Measurements from ENCODE around the gene CCDC171. TPM values are rescaled to one million over a fixed set of nuclear protein-coding genes. Genes with fewer than 3 reads are reported as not detected.
A peak's percentile ranks its signal among the peaks of the same experiment; 100 is the strongest.
"Not testable (repeated sequence)": the region's sequence is repeated elsewhere in the genome, so short reads cannot be mapped to it uniquely, and the experiment has no call there.

CCDC171 gene
- polyA plus RNA-seq, 4 donors: 0.27 to 2.1 (median 0.92) TPM

GRCh38 chr9:15578714-15579113, 25.9 kb downstream of the CCDC171 start:
- Histone ChIP-seq H3K27me3 (ENCODE audit: control insufficient read depth in 3 of 3, insufficient read depth in 3 of 3, low read length in 3 of 3) (no peaks in the 10 kb centered on the region), H3K4me1 (ENCODE audit: control insufficient read depth in 3 of 3, insufficient read depth in 2 of 3, low read depth in 1 of 3, low read length in 2 of 3) (no peaks in the 10 kb centered on the region), H3K36me3 (ENCODE audit: control insufficient read depth in 3 of 3, insufficient read depth in 2 of 3, low read depth in 1 of 3, low read length in 3 of 3) (peaks cover 0 to 2% (median 0%) of the 10 kb centered on the region in 3 donors), H3K9me3 (ENCODE audit: control insufficient read depth in 2 of 2, insufficient read depth in 1 of 2, low read depth in 1 of 2, low read length in 1 of 2) (no peaks in the 10 kb centered on the region), H3K27ac (ENCODE audit: low read depth in 1 of 3, low read length in 2 of 3) (no peak overlapping the region), H3K4me3 (ENCODE audit: low read depth in 1 of 3, low read length in 3 of 3) (no peak overlapping the region)
- WGBS, 3 donors: 87 to 94% (median 94%) methylated on average over 6 of the region's 6 CpGs
- no peak for FAIRE-seq
- no peak for DNase-seq

GRCh38 chr9:15584379-15584778, 31.5 kb downstream of the CCDC171 start:
- DNase-seq: peak in 1 of 2 donors; percentile 13
- H3K36me3 ChIP-seq (ENCODE audit: control insufficient read depth in 3 of 3, insufficient read depth in 2 of 3, low read depth in 1 of 3, low read length in 3 of 3): no peaks in the 10 kb centered on the region
- 86 to 96% (median 89%) methylated on average over 3 of the region's 3 CpGs for WGBS, 3 donors
- no peak overlapping the region for H3K4me3 ChIP-seq (ENCODE audit: low read depth in 1 of 3, low read length in 3 of 3)
- H3K4me1 ChIP-seq (ENCODE audit: control insufficient read depth in 3 of 3, insufficient read depth in 2 of 3, low read depth in 1 of 3, low read length in 2 of 3): no peaks in the 10 kb centered on the region
- H3K27me3 ChIP-seq (ENCODE audit: control insufficient read depth in 3 of 3, insufficient read depth in 3 of 3, low read length in 3 of 3): no peaks in the 10 kb centered on the region
- no peak overlapping the region for H3K27ac ChIP-seq (ENCODE audit: low read depth in 1 of 3, low read length in 2 of 3)
- no peak for FAIRE-seq
- H3K9me3 ChIP-seq (ENCODE audit: control insufficient read depth in 2 of 2, insufficient read depth in 1 of 2, low read depth in 1 of 2, low read length in 1 of 2): no peaks in the 10 kb centered on the region

GRCh38 chr9:15592317-15592716, 39.5 kb downstream of the CCDC171 start:
- Histone ChIP-seq H3K4me1 (ENCODE audit: control insufficient read depth in 3 of 3, insufficient read depth in 2 of 3, low read depth in 1 of 3, low read length in 2 of 3) (no peaks in the 10 kb centered on the region), H3K9me3 (ENCODE audit: control insufficient read depth in 2 of 2, insufficient read depth in 1 of 2, low read depth in 1 of 2, low read length in 1 of 2) (no peaks in the 10 kb centered on the region), H3K27ac (ENCODE audit: low read depth in 1 of 3, low read length in 2 of 3) (no peak overlapping the region), H3K27me3 (ENCODE audit: control insufficient read depth in 3 of 3, insufficient read depth in 3 of 3, low read length in 3 of 3) (no peaks in the 10 kb centered on the region), H3K4me3 (ENCODE audit: low read depth in 1 of 3, low read length in 3 of 3) (no peak overlapping the region), H3K36me3 (ENCODE audit: control insufficient read depth in 3 of 3, insufficient read depth in 2 of 3, low read depth in 1 of 3, low read length in 3 of 3) (no peaks in the 10 kb centered on the region)
- 89 to 93% (median 92%) methylated on average over 3 of the region's 3 CpGs for WGBS, 3 donors
- DNase-seq: no peak
- FAIRE-seq: no peak

- not testable (repeated sequence) for H3K4me3 ChIP-seq (ENCODE audit: low read depth in 1 of 3, low read length in 3 of 3); DNase-seq; FAIRE-seq; H3K9me3 ChIP-seq (ENCODE audit: control insufficient read depth in 2 of 2, insufficient read depth in 1 of 2, low read depth in 1 of 2, low read length in 1 of 2); H3K27me3 ChIP-seq (ENCODE audit: control insufficient read depth in 3 of 3, insufficient read depth in 3 of 3, low read length in 3 of 3); H3K4me1 ChIP-seq (ENCODE audit: control insufficient read depth in 3 of 3, insufficient read depth in 2 of 3, low read depth in 1 of 3, low read length in 2 of 3); H3K36me3 ChIP-seq (ENCODE audit: control insufficient read depth in 3 of 3, insufficient read depth in 2 of 3, low read depth in 1 of 3, low read length in 3 of 3); H3K27ac ChIP-seq (ENCODE audit: low read depth in 1 of 3, low read length in 2 of 3)
- WGBS, 3 donors: 92 to 96% (median 94%) methylated on average over 1 of the region's 1 CpG
Measured at GRCh38 chr9:15592940-15593339, 40.1 kb downstream of the CCDC171 start.

GRCh38 chr9:15600666-15601330, 48.0 kb downstream of the CCDC171 start:
- FAIRE-seq; H3K27me3 ChIP-seq (ENCODE audit: control insufficient read depth in 3 of 3, insufficient read depth in 3 of 3, low read length in 3 of 3); H3K27ac ChIP-seq (ENCODE audit: low read depth in 1 of 3, low read length in 2 of 3); H3K4me1 ChIP-seq (ENCODE audit: control insufficient read depth in 3 of 3, insufficient read depth in 2 of 3, low read depth in 1 of 3, low read length in 2 of 3); H3K4me3 ChIP-seq (ENCODE audit: low read depth in 1 of 3, low read length in 3 of 3); H3K9me3 ChIP-seq (ENCODE audit: control insufficient read depth in 2 of 2, insufficient read depth in 1 of 2, low read depth in 1 of 2, low read length in 1 of 2); H3K36me3 ChIP-seq (ENCODE audit: control insufficient read depth in 3 of 3, insufficient read depth in 2 of 3, low read depth in 1 of 3, low read length in 3 of 3); DNase-seq: not testable (repeated sequence)
- WGBS, 3 donors: 95 to 97% (median 95%) methylated on average over 19 of the region's 19 CpGs

GRCh38 chr9:15606643-15607472, 54.0 kb downstream of the CCDC171 start:
- FAIRE-seq (peak; percentile 79), DNase-seq (peak; percentile 56 to 61)
- WGBS, 3 donors: 32 to 46% (median 39%) methylated on average over 2 of the region's 2 CpGs
- no peaks in the 10 kb centered on the region for H3K27me3 ChIP-seq (ENCODE audit: control insufficient read depth in 3 of 3, insufficient read depth in 3 of 3, low read length in 3 of 3)
- no peaks in the 10 kb centered on the region for H3K4me1 ChIP-seq (ENCODE audit: control insufficient read depth in 3 of 3, insufficient read depth in 2 of 3, low read depth in 1 of 3, low read length in 2 of 3)
- H3K36me3 ChIP-seq (ENCODE audit: control insufficient read depth in 3 of 3, insufficient read depth in 2 of 3, low read depth in 1 of 3, low read length in 3 of 3): no peaks in the 10 kb centered on the region
- H3K4me3 ChIP-seq (ENCODE audit: low read depth in 1 of 3, low read length in 3 of 3): no peak overlapping the region
- H3K27ac ChIP-seq (ENCODE audit: low read depth in 1 of 3, low read length in 2 of 3): no peak overlapping the region
- H3K9me3 ChIP-seq (ENCODE audit: control insufficient read depth in 2 of 2, insufficient read depth in 1 of 2, low read depth in 1 of 2, low read length in 1 of 2): no peaks in the 10 kb centered on the region

GRCh38 chr9:15612962-15613361, 60.1 kb downstream of the CCDC171 start:
- Histone ChIP-seq H3K9me3 (ENCODE audit: control insufficient read depth in 2 of 2, insufficient read depth in 1 of 2, low read depth in 1 of 2, low read length in 1 of 2) (no peaks in the 10 kb centered on the region), H3K36me3 (ENCODE audit: control insufficient read depth in 3 of 3, insufficient read depth in 2 of 3, low read depth in 1 of 3, low read length in 3 of 3) (no peaks in the 10 kb centered on the region), H3K27me3 (ENCODE audit: control insufficient read depth in 3 of 3, insufficient read depth in 3 of 3, low read length in 3 of 3) (no peaks in the 10 kb centered on the region), H3K27ac (ENCODE audit: low read depth in 1 of 3, low read length in 2 of 3) (no peak overlapping the region), H3K4me1 (ENCODE audit: control insufficient read depth in 3 of 3, insufficient read depth in 2 of 3, low read depth in 1 of 3, low read length in 2 of 3) (no peaks in the 10 kb centered on the region), H3K4me3 (ENCODE audit: low read depth in 1 of 3, low read length in 3 of 3) (no peak overlapping the region)
- no peak for DNase-seq
- WGBS, 3 donors: 84 to 94% (median 85%) methylated on average over 4 of the region's 4 CpGs
- no peak for FAIRE-seq

GRCh38 chr9:15617782-15618181, 64.9 kb downstream of the CCDC171 start:
- Histone ChIP-seq H3K36me3 (ENCODE audit: control insufficient read depth in 3 of 3, insufficient read depth in 2 of 3, low read depth in 1 of 3, low read length in 3 of 3) (no peaks in the 10 kb centered on the region), H3K27ac (ENCODE audit: low read depth in 1 of 3, low read length in 2 of 3) (no peak overlapping the region), H3K4me1 (ENCODE audit: control insufficient read depth in 3 of 3, insufficient read depth in 2 of 3, low read depth in 1 of 3, low read length in 2 of 3) (no peaks in the 10 kb centered on the region), H3K27me3 (ENCODE audit: control insufficient read depth in 3 of 3, insufficient read depth in 3 of 3, low read length in 3 of 3) (no peaks in the 10 kb centered on the region), H3K4me3 (ENCODE audit: low read depth in 1 of 3, low read length in 3 of 3) (no peak overlapping the region), H3K9me3 (ENCODE audit: control insufficient read depth in 2 of 2, insufficient read depth in 1 of 2, low read depth in 1 of 2, low read length in 1 of 2) (no peaks in the 10 kb centered on the region)
- WGBS, 3 donors: 92 to 95% (median 95%) methylated on average over 7 of the region's 7 CpGs
- FAIRE-seq (no peak), DNase-seq (no peak)

Measured in small intestine (tissue), 7 donors.